Endodermal cell (in vitro differentiated cells): Measurements from ENCODE around the gene EIF4E1B. TPM values are rescaled to one million over a fixed set of nuclear protein-coding genes. Genes with fewer than 3 reads are reported as not detected.

Experiments
- DNase-seq: peaks from one replicate; pipeline ENCODE4 v3.0.0-alpha.2; 2017
- H3K27ac ChIP-seq: 2 replicates; pipeline ENCODE4 v1.5.1; 2013; ENCODE audit warnings: mild to moderate bottlenecking, low read depth, low read length, moderate library complexity
- H3K27me3 ChIP-seq: 2 replicates; pipeline ENCODE4 v1.6.1; 2013; ENCODE audit warnings: mild to moderate bottlenecking, low read length, moderate library complexity; ENCODE audit not compliant: insufficient read depth, control insufficient read depth, poor library complexity, severe bottlenecking
- H3K36me3 ChIP-seq: 2 replicates; pipeline ENCODE4 v1.7.0; 2013; ENCODE audit warnings: mild to moderate bottlenecking, low read length, moderate library complexity; ENCODE audit not compliant: control insufficient read depth, insufficient read depth
- H3K4me1 ChIP-seq: one replicate; pipeline ENCODE4 v1.7.0; 2013; ENCODE audit warnings: low read length; ENCODE audit not compliant: control insufficient read depth, insufficient read depth
- H3K4me3 ChIP-seq: 2 replicates; pipeline ENCODE4 v1.5.1; 2013; ENCODE audit warnings: mild to moderate bottlenecking, low read length, moderate library complexity
- H3K9ac ChIP-seq: 2 replicates; pipeline ENCODE4 v1.6.1; 2013; ENCODE audit warnings: mild to moderate bottlenecking, low read length, moderate library complexity; ENCODE audit not compliant: poor library complexity, severe bottlenecking; ENCODE audit errors: extremely low read depth
- H3K9me3 ChIP-seq: 2 replicates; pipeline ENCODE4 v1.6.1; 2013; ENCODE audit warnings: mild to moderate bottlenecking, low read length, moderate library complexity; ENCODE audit not compliant: control insufficient read depth
- H3K27ac Mint-ChIP-seq: 2 replicates; pipeline ENCODE4 v1.8.0; 2020; ENCODE audit warnings: mixed read lengths
- H3K27me3 Mint-ChIP-seq: 2 replicates; pipeline ENCODE4 v1.8.0; 2021; ENCODE audit warnings: mild to moderate bottlenecking, mixed read lengths; ENCODE audit not compliant: insufficient read depth
- H3K36me3 Mint-ChIP-seq: 2 replicates; pipeline ENCODE4 v1.8.0; 2020; ENCODE audit warnings: low read depth, mixed read lengths
- H3K4me1 Mint-ChIP-seq: 2 replicates; pipeline ENCODE4 v1.8.0; 2020; ENCODE audit warnings: mixed read lengths
- H3K4me3 Mint-ChIP-seq: 2 replicates; pipeline ENCODE4 v1.8.0; 2020; ENCODE audit warnings: mild to moderate bottlenecking, moderate library complexity, mixed read lengths
- H3K9me3 Mint-ChIP-seq: 2 replicates; pipeline ENCODE4 v1.8.0; 2020; ENCODE audit warnings: mild to moderate bottlenecking, mixed read lengths
- CTCF ChIP-seq: fragments of 200-600 bp; sonication (generic); conservative IDR thresholded peaks from 2 replicates; pipeline ENCODE4 v1.5.0; 2021; ENCODE audit warnings: antibody characterized with exemption, mild to moderate bottlenecking
- WGBS, 2 experiments: methylation state at CpG; one replicate each; pipeline versions ENCODE4 v1.1.5 to v1.1.7; 2013; ENCODE audit warnings: missing lambda C conversion rate in 2 of 2, mixed read lengths in 1 of 2; ENCODE audit not compliant: insufficient coverage in 1 of 2, insufficient read length in 1 of 2; 5-methylcytosine and 5-hydroxymethylcytosine counted together
- total RNA-seq, 2 donors: library from RNA; stranded (reverse); fragmentation: NEBNext Ultra II Directional in 1 of 2; extraction: Animal tissue kit (Norgen Biotek cat#: 25700) in 1 of 2; gene quantifications; 2 replicates in 1 of 2; 3 replicates in 1 of 2; pipeline ENCODE4 v1.2.1, GENCODE V29; 2021

The EIF4E1B gene
- total RNA-seq, 2 donors from 2014 or later: 1.4 to 2.0 TPM

- peaks cover 45% of the 10 kb centered on the region for H3K27me3 Mint-ChIP-seq
- Histone ChIP-seq H3K27me3 (peaks cover 16% of the 10 kb centered on the region), H3K4me3 (peak within 1 kb of the TSS; percentile 76), H3K36me3 (no peaks in the 10 kb centered on the region), H3K27ac (no peak within 1 kb of the TSS), H3K9me3 (no peaks in the 10 kb centered on the region), H3K9ac (no peak within 1 kb of the TSS), H3K4me1 (peaks cover 8% of the 10 kb centered on the region)
- H3K27ac Mint-ChIP-seq: peak within 1 kb of the TSS; percentile 59
- peak; percentile 58 for TF ChIP-seq CTCF
- WGBS, 2 experiments: 0% methylated on average over 19 to 101 of the region's 101 CpGs
- H3K4me1 Mint-ChIP-seq: peaks cover 12% of the 10 kb centered on the region
- H3K4me3 Mint-ChIP-seq: peak within 1 kb of the TSS; percentile 69
- H3K36me3 Mint-ChIP-seq: no peaks in the 10 kb centered on the region
- peak; percentile 91 for DNase-seq
- no peaks in the 10 kb centered on the region for H3K9me3 Mint-ChIP-seq
These were observed 20.6 kb upstream of the EIF4E1B start, which contains the start of gene GPRIN1 for GRCh38 chr5:176609724-176610434. GPRIN1 (minus strand) TSS chr5:176610156; CDS start chr5:176599834, 10,322 bp downstream.

- no peak for TF ChIP-seq CTCF
- WGBS, 2 experiments: 2 to 4% methylated on average over 5 to 26 of the region's 31 CpGs
These were observed 20.1 kb upstream of the EIF4E1B start for GRCh38 chr5:176610435-176610773.

GRCh38 chr5:176611435-176611834 is 19.0 kb upstream of the EIF4E1B start:
- no peak overlapping the region for H3K9ac ChIP-seq
- no peaks in the 10 kb centered on the region for H3K9me3 Mint-ChIP-seq
- no peaks in the 10 kb centered on the region for H3K9me3 ChIP-seq
- H3K4me1 Mint-ChIP-seq: peaks cover 7% of the 10 kb centered on the region
- no peak for TF ChIP-seq CTCF
- H3K27me3 Mint-ChIP-seq: peaks cover 58% of the 10 kb centered on the region
- no peak overlapping the region for H3K4me3 ChIP-seq
- H3K36me3 Mint-ChIP-seq: no peaks in the 10 kb centered on the region
- H3K27ac Mint-ChIP-seq: no peak overlapping the region
- WGBS, 2 experiments: 23 to 25% methylated on average over 7 to 10 of the region's 10 CpGs
- DNase-seq: peak; percentile 93
- peaks cover 29% of the 10 kb centered on the region for H3K27me3 ChIP-seq
- no peaks in the 10 kb centered on the region for H3K4me1 ChIP-seq
- no peak overlapping the region for H3K27ac ChIP-seq
- H3K4me3 Mint-ChIP-seq: no peak overlapping the region
- no peaks in the 10 kb centered on the region for H3K36me3 ChIP-seq

More at GRCh38 chr5:176610435-176610773, 20.1 kb upstream of the EIF4E1B start:
- Histone ChIP-seq H3K9me3 (no peaks in the 10 kb centered on the region), H3K36me3 (no peaks in the 10 kb centered on the region), H3K27me3 (peaks cover 19% of the 10 kb centered on the region), H3K9ac (no peak overlapping the region), H3K4me1 (peaks cover 8% of the 10 kb centered on the region), H3K27ac (no peak overlapping the region), H3K4me3 (peak overlapping the region; percentile 64)
- H3K9me3 Mint-ChIP-seq: no peaks in the 10 kb centered on the region
- H3K27me3 Mint-ChIP-seq: peaks cover 49% of the 10 kb centered on the region
- no peaks in the 10 kb centered on the region for H3K36me3 Mint-ChIP-seq
- no peak for DNase-seq
- peak overlapping the region; percentile 45 for H3K4me3 Mint-ChIP-seq
- H3K4me1 Mint-ChIP-seq: peaks cover 12% of the 10 kb centered on the region
- no peak overlapping the region for H3K27ac Mint-ChIP-seq
